Hepatocyte (in vitro differentiated cells): ENCODE results near the gene MED12.

Experiments
- EZH2 ChIP-seq: fragments of 200-600 bp; sonication (generic); IDR thresholded peaks from 2 replicates; pipeline ENCODE4 v1.6.1; 2016; ENCODE audit warnings: antibody characterized with exemption, mild to moderate bottlenecking, borderline replicate concordance
- TF ChIP-seq, protein P1 (sequence below): fragments of 200-600 bp; sonication (generic); IDR thresholded peaks from 2 replicates; pipeline ENCODE4 v1.5.1; 2016; ENCODE audit warnings: antibody characterized with exemption, mild to moderate bottlenecking; ENCODE audit not compliant: poor library complexity

- TF ChIP-seq, protein P1, sequence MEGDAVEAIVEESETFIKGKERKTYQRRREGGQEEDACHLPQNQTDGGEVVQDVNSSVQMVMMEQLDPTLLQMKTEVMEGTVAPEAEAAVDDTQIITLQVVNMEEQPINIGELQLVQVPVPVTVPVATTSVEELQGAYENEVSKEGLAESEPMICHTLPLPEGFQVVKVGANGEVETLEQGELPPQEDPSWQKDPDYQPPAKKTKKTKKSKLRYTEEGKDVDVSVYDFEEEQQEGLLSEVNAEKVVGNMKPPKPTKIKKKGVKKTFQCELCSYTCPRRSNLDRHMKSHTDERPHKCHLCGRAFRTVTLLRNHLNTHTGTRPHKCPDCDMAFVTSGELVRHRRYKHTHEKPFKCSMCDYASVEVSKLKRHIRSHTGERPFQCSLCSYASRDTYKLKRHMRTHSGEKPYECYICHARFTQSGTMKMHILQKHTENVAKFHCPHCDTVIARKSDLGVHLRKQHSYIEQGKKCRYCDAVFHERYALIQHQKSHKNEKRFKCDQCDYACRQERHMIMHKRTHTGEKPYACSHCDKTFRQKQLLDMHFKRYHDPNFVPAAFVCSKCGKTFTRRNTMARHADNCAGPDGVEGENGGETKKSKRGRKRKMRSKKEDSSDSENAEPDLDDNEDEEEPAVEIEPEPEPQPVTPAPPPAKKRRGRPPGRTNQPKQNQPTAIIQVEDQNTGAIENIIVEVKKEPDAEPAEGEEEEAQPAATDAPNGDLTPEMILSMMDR: no peak
- no peak for TF ChIP-seq EZH2
These were observed 66.6 kb downstream of the MED12 start for GRCh38 chrX:71184803-71185495.
